Hematopoietic multipotent progenitor cell treated with erythropoietin and hydrocortisone succinate and interleukin-3 and kit ligand, for 15 days (in vitro differentiated cells): ENCODE data around the gene PLXNA4.
"Not testable (repeated sequence)": the region's sequence is repeated elsewhere in the genome, so short reads cannot be mapped to it uniquely, and the experiment has no call there.

Experiments used
- DNase-seq: peaks from one replicate; pipeline ENCODE4 v3.0.0-alpha.2; 2015; ENCODE audit warnings: low spot score

PLXNA4 gene

DNA sequence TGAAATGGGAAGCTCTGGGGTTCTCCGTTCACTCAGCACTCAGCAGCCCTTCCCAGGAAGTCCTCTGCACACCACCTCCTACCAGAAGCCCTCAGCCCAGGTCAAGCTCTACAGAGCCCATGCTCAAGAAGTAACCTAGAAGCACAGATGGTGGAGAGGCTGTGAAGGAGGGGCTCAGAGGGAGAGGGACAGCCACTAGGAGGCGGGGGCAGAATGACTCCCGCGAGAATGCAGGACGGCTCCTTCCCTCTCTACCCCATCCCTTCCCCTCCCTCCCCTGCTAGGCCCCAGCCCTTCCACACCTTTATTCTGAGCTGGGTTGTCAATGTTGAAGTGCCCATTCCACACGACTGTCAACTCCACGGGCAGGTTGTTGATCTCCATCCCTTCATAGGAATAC lies 373.2 kb downstream of the PLXNA4 start:
- DNase-seq = no peak

DNA sequence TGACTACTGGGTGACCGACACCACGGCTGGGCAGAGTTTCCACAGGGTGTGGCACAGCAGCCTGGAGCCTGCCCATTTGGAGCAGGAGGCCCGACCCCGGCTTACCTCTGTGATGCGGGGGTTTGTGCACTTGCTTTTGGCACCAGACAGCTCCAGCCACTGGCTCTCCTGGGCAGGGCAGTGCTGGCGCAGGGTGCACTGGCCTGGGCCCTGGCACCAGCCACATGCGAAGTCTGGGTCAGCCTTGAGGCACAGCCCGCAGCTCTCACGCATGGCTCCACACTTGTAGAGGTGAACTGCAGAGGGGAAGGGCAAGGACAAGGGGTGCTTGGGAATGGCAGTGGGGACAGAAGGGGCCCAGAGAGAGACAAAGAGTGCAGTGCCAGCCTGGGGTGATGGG lies 373.7 kb downstream of the PLXNA4 start:
- no peak for DNase-seq

DNA sequence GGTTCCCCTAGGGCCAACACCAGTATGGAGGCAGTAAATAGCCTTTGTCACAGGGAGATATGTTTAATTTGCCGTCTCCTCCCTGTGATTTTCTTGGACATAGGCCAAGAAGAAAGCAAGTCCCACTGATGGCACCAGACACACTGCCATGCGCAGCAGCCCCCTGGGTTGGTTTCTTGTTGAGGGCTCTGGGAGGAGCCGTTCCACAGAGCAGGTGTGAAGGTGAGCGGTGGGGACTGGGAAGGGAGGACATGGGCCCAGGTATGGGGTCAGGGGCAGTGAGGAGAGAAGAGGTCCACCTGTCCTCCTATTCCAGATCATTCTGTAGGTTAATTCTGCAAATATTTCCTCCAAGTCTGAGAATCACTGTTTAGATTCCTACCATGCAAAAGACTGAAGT lies 376.1 kb downstream of the PLXNA4 start:
- no peak for DNase-seq

DNA sequence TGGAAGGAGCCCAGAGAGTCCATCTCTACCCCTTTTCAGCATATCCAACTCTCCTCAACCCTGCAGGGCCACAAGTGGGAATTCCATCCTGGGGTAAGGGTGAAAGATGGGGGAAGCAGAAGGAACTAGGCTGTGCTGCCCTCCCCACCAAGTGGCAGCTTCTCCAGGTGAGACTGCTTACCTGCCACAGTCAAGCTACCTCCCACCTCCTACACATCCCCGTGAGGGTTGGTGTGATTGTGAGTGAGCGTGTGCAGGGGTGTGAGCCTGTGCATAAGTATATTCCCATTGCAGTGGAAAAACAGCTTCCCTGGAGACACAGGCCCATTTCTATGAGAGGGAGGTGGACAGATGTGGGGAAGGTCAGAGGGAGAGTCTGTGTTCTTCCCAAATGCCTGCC lies 376.6 kb downstream of the PLXNA4 start:
- DNase-seq = no peak

DNA sequence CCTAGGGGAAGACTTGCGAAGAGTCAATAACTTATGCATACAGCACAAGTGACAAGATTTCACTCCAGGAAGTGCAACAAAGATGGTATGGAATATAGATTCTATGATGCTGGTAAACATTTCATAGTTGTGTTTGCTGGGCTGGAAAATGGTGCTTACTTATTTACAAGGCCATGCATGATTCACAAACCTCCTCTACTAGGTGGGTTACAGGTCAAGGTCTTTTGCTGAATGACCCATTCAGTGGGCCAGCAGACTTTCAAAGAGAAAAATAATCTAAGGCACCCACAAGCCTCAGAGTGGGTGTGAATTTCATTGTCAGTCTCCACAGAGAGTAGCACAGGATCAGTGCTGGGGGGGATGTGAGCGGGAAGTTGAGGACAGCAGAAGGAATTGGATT lies 378.5 kb downstream of the PLXNA4 start:
- DNase-seq = no peak

DNA sequence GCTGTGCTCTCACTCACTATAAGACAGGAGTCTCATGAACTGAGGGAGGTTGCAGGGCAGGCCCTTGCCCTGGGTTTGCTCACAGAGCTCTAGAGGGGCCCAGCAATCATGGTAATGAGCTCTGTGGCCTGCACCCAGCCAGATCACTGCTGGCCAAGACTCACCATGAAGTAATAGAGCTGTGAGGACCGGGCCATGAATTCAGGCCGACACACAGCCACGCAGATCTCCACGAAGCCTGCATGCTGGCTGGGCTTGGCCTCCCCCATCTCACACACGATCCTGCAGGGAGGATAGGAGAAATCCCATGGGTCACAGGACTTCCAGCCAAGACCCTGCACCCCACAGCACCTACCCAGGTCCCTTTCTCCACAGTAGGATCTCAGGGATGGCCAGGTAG lies 382.4 kb downstream of the PLXNA4 start:
- DNase-seq = no peak

DNA sequence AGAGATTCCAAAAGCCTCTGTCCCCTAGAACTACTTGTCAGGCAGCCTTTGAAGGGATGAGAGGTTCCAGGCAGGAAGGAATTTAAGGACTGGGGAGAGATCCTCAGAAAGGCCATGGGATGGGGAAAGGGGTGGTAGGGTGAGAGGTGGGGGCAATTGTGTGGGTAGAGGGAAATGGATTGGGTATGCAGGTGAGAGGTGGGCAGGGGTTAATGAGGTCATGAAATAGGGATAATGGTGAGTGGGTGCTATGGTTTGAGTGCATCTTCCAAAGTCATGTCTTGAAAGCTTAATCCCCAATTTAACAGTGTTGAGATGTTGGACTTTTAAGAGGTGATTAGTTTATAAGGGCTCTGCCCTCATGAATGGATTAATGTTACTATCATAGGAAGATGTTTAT lies 383.5 kb downstream of the PLXNA4 start:
- no peak for DNase-seq

DNA sequence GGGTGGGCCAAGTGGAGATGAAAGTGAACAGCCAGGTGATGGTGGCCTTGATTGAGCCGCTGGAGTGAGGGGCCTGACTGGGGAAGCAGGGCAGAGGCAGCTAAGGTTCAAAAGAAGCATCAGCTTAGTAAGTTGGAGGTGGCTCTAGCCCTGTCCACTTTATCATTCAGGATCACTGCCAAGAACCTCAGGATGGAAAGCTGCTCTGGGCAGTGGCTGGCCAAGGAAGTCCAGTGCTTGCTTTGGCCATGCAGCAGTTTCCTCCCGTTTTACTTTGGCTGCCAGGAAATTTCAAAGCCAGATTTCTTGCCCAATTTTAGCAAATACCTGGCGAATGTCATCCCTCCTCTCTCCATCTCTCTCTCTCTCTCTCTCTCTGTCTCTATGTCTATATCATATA lies 384.9 kb downstream of the PLXNA4 start:
- no peak for DNase-seq

DNA sequence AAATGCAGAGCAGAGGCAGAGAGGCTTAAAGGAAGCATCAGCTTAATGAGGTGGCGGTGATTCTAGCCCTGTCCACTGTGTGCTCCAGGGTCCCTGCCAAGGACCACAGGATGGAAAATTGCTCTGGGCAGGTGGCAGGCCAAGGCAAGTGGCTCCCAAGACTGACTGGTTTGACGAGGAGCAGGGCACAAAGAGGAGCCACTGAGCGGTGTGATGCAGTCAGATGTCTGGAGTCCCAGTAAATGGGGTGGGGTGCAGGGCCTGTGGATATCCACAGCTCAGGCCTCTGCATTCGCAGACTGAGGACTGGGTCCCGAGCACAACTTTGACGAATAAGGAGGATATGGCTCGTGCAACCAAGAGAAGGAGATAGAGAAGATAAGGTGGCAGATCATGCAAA lies 385.6 kb downstream of the PLXNA4 start:
- DNase-seq = no peak

DNA sequence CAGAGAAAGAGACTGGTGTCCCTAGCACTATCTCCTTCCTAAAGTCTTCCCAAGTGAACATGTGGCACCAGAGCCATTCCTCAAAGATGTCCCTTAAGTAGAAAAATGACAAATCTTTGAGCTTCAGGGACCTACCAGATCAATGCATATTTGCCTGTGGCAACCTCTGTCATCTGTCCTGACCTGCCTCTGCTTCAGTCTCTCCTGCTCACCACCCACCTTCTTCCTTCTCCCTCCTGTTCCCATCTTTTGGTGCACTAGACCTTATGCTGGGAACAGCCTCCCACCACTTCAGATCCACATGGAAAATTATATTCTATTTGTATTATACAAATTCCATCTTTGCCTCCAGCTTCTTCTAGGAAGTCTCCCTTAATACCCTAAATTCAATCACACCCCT lies 386.4 kb downstream of the PLXNA4 start:
- no peak for DNase-seq

DNA sequence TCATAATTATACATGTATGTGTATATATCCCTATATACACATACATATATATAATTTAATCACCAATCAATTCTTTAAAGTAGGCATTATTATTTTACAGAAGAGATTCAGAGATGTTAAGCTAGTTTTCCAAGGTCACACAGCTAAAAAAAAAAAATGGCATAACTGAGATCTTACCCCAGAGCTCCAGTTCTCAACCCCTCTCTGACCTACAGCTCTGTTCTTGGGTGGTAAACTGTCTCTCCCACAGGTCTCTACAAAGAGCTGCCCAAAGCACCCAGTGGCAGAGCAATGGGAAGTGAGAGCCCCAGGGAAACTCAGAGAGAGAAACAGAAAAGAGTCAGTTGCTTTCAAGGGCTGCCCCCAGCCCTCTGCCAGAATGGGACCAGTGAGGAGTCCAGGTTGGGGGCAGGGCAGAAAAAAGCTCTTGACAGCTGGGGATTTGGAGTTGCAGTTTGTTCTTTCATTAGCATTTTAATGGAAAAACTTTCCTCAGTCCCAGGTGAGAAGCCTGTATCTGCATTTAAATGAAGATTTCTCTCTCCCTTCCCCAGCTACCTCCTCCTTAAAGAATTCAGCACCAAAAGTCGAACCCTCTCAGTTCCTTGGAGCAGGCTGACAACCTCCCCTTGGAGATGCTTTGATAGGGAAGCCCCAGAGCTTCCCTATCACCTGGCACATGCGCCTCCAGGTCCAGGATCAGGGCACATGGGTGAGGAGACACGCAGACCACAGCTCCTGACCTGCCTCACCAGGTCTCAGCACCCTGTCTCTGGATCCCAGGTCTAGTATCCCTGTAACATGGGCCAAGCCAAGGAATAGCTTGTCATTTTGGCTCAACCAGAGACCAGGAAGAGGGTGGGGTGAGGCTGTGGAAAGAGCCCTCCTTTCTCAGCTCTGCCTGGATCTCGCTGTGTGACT lies 388.1 kb downstream of the PLXNA4 start:
- DNase-seq = no peak

DNA sequence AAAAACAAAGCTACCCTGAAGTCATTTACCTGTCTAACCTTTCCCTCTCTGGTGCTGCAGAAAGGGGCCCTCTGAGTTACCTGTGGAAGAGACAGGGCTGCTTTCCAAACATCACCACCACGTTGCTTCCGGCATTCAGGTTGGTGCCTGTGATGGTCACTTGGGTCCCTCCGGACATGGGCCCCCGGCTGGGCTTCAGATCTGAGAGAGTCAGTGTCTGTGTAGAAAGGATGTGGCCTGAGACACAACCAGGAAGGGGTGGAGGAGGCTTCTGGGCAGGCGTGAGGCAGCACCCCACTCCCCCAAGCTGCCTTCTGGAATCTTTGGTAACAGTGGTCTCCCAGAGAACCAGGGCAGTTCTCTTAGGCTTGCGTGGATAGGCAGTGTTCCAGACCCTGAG lies 388.9 kb downstream of the PLXNA4 start:
- DNase-seq = no peak

DNA sequence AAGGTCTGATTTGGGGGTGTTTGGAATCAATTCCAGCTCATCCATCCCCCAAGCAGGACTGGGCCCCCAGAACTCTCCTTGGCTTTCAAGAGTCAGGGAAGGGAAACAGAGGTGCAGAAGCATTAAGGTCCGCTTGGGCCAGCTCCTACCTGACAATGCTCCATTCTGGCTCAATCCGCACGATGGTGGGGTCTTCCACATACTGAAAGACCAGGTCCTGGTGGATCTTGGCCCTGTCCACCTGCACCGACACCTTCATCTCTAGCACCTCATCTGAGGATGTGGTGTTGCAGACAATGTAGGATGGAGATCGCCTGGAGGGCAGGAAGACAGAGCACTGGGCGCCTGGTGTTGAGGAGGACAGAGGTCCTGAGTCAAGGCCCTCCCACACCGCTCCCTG lies 391.1 kb downstream of the PLXNA4 start:
- no peak for DNase-seq

DNA sequence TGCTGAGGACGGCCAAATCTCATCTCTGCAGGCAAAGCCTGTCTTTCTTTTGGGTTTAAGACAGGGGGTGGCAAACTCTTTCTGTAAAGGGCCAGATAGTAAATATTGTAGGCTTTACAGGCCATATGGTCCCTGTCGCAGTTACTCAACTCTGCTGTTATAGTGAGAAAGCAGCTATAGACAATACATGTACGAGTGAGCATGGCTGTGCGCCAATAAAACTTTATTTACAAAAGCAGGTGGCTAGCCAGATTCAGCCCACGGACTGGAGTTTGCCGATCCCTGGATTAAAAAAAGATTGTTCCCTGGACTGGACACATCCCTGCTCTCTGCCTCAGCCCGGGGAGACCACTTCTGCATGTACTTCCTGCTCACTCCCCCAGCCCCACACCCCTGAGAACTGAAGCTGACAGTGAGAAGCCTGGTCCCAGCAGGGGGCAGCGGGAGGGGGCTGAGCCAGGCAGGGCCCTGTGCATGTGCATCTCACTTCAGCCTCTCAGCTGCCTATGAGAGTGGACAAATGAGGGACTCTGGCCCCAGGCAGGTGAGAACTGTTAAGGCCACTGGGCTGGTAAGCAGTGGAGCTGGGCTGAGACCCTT lies 392.4 kb downstream of the PLXNA4 start:
- no peak for DNase-seq

DNA sequence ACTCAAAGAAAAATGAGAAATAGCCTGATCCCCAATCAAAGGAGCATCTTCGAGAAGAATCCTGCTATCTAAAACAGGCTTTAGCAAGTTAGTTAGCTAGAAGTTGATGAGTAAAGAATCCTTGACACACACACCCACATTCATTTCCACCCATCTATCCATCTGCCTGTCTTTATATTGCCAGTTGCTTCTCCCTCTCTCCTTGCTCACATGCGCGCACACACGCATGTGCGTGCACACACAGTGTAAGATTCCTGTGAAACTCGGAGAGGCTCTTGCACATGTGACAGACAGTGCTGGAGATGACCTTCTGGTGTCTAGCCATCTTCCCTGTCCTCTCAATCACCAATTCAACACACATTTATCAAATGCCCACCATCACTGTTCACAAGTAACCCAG lies 393.3 kb downstream of the PLXNA4 start:
- no peak for DNase-seq

DNA sequence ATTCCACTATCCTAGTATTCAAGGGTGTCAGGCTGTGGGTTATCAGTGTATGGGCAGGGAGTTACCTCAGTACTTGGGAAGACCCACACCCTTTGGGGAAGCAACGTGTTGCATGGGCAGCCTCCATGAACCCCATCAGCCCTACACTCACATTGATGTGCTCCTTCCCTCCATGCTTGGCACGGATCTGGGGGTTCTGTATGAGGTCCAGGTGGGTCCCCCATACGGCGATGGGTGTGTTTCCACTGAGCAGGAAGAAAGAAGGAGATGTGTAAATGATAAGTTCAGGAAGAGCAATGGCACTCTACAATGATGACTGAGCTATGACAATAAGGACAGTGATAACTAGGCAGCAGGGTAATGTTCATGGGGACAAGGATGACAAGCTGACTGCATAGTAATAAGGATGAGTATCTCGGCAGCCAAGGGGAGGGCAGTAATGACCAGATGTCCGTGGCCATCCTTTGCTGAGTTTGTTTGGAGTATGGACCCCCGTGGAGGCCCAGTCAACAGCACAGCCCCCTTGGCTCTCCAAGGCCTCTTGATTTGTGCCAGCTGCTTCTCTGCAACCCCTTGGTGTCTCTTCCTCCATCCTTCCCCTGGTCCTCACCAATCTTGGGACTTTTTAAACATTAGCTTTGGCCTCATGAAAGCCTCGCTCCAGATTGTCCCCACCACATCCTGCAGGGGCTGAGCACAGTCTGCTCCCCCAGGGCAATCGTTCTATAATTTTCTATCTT lies 394.2 kb downstream of the PLXNA4 start:
- DNase-seq = no peak

DNA sequence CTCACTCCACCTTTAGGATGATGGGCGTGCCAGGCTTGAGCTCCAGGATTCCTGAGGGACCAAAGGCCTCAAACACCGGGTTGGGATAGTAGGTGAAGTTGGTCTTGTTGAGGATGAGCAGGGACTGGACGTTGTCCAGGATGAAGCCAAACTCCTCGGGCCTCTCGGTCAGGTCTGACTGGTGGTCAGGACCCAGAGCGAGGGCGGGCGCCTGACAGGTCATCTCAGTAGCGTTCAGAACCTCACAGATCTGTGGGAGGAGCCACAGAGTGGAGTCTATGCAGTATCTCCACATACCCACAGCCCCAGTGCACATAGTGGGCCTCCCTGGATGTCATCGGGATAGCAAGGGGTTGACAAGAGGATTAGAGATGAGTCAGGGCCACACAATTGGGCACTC lies 394.9 kb downstream of the PLXNA4 start:
- no peak for DNase-seq

DNA sequence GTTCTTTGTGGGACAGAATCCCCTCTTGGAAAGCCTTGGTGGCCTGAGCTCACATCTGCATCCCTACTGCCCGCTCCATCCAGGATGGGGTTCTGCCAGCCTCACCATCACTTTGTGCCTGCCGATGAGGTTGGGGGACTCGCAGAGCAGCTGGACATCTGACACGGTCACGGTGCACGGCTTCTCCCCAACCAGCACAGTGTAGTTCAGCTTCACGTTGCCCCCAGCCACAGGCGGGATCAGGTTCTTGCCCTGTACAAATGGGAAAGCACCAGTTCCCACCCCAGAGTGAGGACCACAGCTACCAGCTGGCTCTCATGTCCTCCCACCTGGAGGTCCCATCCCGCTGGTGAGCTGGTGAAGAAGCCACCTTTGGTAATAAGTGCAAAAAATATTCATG lies 395.8 kb downstream of the PLXNA4 start:
- no peak for DNase-seq

DNA sequence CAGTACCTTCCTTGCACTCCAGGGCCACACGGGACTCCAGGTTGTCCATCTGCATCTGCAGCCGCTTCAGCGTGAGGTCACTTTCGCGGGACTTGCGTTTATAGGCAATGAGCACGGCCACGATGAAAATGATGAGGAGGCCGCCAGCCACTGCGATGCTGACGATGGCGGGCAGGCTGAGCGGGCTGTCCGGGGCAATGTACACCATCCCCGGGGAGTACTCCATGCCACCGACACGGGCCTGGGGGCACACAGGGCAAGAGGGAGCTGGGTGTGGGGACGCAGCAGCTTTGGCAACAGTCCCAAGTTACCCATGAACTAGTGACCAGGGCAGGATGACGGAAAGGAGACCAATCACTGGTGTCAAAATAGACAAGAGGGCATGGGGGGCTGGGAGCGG lies 396.6 kb downstream of the PLXNA4 start:
- DNase-seq = no peak

DNA sequence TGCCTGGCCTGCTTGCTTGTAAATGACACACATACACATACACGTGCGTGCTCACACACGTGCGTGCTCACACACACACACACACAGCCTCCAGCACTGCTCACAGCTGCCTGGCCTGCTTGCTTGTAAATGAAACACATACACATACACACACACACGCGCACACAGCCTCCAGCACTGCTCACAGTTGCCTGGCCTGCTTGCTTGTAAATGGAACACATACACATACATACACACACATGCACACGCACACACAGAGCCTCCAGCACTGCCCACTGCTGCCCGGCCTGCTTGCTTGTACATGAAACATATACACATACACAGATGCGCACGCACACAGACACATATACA lies 397.2 kb downstream of the PLXNA4 start:
- no peak for DNase-seq

DNA sequence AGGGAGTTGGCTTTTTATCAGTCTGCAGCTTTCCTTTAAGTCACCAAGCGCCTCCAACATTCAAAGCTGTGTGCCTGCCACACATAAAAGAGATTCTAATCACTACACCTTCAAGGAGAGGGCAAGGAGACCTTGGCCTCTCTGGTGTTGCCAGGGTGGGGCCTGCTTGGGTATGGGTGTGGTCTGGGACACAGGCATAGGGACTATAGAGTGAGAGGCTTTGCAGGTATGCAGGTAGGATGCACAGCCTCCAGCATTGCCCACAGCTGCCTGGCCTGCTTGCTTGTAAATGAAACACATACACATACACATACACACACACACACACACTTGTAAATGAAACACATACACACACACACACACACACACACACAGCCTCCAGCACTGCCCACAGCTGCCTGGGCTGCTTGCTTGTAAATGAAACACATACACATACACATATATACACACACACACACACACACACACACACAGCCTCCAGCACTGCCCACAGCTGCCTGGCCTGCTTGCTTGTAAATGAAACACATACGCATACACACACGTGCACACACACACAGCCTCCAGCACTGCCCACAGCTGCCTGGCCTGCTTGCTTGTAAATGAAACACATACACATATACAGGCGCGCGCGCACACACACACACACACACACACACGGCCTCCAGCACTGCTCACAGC lies 397.7 kb downstream of the PLXNA4 start:
- DNase-seq = not testable (repeated sequence)

DNA sequence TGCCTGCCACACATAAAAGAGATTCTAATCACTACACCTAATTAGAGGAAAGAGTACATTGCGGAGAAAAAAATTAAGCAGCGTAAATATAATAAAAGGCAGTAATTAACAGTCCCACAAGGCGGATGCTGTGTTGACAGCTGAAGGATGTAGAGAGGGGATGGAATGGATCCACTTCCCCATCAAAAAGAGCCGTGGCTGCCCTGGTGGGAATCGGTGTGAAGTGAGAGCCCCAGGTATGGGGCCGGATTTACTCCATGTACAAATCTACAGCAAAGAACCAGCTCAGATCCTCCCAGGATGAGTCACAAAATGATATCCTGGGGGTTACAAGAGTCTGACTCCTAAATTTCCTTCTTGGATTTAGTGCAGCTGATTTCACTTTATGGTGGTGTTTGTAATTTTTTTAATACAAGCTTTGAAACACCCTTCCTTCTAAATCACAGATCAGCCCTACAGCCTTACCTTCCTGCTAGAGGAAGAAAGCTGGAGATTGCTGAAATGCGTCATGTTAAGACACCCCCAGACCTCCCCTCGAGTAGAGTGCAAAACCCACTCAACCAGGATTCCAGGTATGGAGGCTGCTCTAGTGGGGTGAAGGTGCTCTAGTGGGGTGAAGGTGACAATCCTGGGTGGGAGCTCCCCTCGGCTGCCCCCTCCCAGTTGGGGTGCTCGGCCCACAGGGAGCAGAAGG lies 398.4 kb downstream of the PLXNA4 start:
- DNase-seq = no peak
